ENCODE data around the gene OVAAL.

Gene OVAAL

DNA sequence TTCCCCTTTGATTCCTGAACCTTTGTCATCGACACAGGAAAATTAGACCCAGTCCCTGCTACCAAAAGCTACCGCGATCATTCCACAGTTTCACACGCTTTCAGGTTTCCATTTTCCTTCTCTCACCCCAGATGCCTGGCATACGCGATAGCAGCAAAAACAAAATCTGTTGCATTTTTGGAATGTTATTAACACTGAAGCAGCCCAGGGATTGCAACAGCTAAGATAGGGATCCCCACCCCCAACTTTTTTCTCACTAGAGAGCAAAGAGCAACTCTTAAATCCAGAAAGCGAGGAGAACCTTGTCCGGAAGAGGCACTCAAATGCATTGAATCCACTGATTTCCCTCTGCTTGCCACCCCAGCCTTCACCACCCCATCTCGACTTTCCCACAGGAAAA, 8.9 kb downstream of the OVAAL start:
- Histone ChIP-seq H3K4me3 (ENCODE audit: insufficient read depth, low read length, poor library complexity, severe bottlenecking) (no peak overlapping the region), H3F3A (ENCODE audit: insufficient read depth) (no peaks in the 10 kb centered on the region), H2AFZ (ENCODE audit: low read depth, low read length, severe bottlenecking) (no peak overlapping the region), H3K9ac (ENCODE audit: low read length) (no peak overlapping the region), H3K9me3 (ENCODE audit: insufficient read depth, low read length) (no peaks in the 10 kb centered on the region), H3K9me2 (replicated peaks; ENCODE audit: insufficient read depth, low read length) (no peaks in the 10 kb centered on the region), H3K27me3 (ENCODE audit: low read length) (0 out of 2 replicates have a peak, but pooled peaks cover 2% of the 10 kb centered on the region), H3K27ac (ENCODE audit: low read depth, low read length) (no peak overlapping the region), H3K79me2 (ENCODE audit: insufficient read depth, low read length) (no peaks in the 10 kb centered on the region), H3K36me3 (ENCODE audit: low read length) (no peaks in the 10 kb centered on the region), H3K4me2 (ENCODE audit: low read depth, low read length, poor library complexity, severe bottlenecking) (no peak overlapping the region), H4K20me1 (ENCODE audit: low read depth, low read length) (no peaks in the 10 kb centered on the region)
- TF ChIP-seq EZH2phosphoT487 (conservative IDR thresholded peaks at IDR 0.05; ENCODE audit: low read length) (no peak), CTCF (IDR thresholded peaks at IDR 0.05; ENCODE audit: insufficient read depth, low read length, poor library complexity, severe bottlenecking) (no peak)

GRCh38 chr1:180568184-180568583, 9.4 kb downstream of the OVAAL start:
- TF ChIP-seq CTCF (IDR thresholded peaks at IDR 0.05; ENCODE audit: insufficient read depth, low read length, poor library complexity, severe bottlenecking): no peak
- no peak for TF ChIP-seq EZH2phosphoT487 (conservative IDR thresholded peaks at IDR 0.05; ENCODE audit: low read length)
- Histone ChIP-seq H3K4me2 (ENCODE audit: low read depth, low read length, poor library complexity, severe bottlenecking) (no peak overlapping the region), H3K36me3 (ENCODE audit: low read length) (no peaks in the 10 kb centered on the region), H3K27ac (ENCODE audit: low read depth, low read length) (no peak overlapping the region), H3K4me3 (ENCODE audit: insufficient read depth, low read length, poor library complexity, severe bottlenecking) (no peak overlapping the region), H3K9me2 (replicated peaks; ENCODE audit: insufficient read depth, low read length) (no peaks in the 10 kb centered on the region), H3F3A (ENCODE audit: insufficient read depth) (no peaks in the 10 kb centered on the region), H3K27me3 (ENCODE audit: low read length) (0 out of 2 replicates have a peak, but pooled peaks cover 2% of the 10 kb centered on the region), H3K9ac (ENCODE audit: low read length) (no peak overlapping the region), H4K20me1 (ENCODE audit: low read depth, low read length) (no peaks in the 10 kb centered on the region), H3K79me2 (ENCODE audit: insufficient read depth, low read length) (no peaks in the 10 kb centered on the region), H3K9me3 (ENCODE audit: insufficient read depth, low read length) (no peaks in the 10 kb centered on the region), H2AFZ (ENCODE audit: low read depth, low read length, severe bottlenecking) (no peak overlapping the region)

- no peaks in the 10 kb centered on the region for H3K27me3 ChIP-seq (ENCODE audit: low read length)
- no peak overlapping the region for H3K4me2 ChIP-seq (ENCODE audit: low read depth, low read length, poor library complexity, severe bottlenecking)
- no peaks in the 10 kb centered on the region for H3F3A ChIP-seq (ENCODE audit: insufficient read depth)
- H2AFZ ChIP-seq (ENCODE audit: low read depth, low read length, severe bottlenecking): no peak overlapping the region
- no peak overlapping the region for H3K27ac ChIP-seq (ENCODE audit: low read depth, low read length)
- no peaks in the 10 kb centered on the region for H3K9me2 ChIP-seq (replicated peaks; ENCODE audit: insufficient read depth, low read length)
- no peak overlapping the region for H3K4me3 ChIP-seq (ENCODE audit: insufficient read depth, low read length, poor library complexity, severe bottlenecking)
- no peaks in the 10 kb centered on the region for H3K36me3 ChIP-seq (ENCODE audit: low read length)
- no peaks in the 10 kb centered on the region for H3K79me2 ChIP-seq (ENCODE audit: insufficient read depth, low read length)
- H4K20me1 ChIP-seq (ENCODE audit: low read depth, low read length): no peaks in the 10 kb centered on the region
- no peaks in the 10 kb centered on the region for H3K9me3 ChIP-seq (ENCODE audit: insufficient read depth, low read length)
- H3K9ac ChIP-seq (ENCODE audit: low read length): no peak overlapping the region
- no peak for TF ChIP-seq EZH2phosphoT487 (conservative IDR thresholded peaks at IDR 0.05; ENCODE audit: low read length)
- no peak for TF ChIP-seq CTCF (IDR thresholded peaks at IDR 0.05; ENCODE audit: insufficient read depth, low read length, poor library complexity, severe bottlenecking)
Measured at GRCh38 chr1:180571060-180571831, 12.5 kb downstream of the OVAAL start.

All from SU-DHL-6 (cell line).